AG09309 (cell line): ENCODE data around the gene BAG1.

Experiments used
- DNase-seq: peaks from one replicate; pipeline ENCODE4 v3.0.0-alpha.2; 2010; ENCODE audit warnings: low read depth
- H3K4me3 ChIP-seq: 2 replicates; pipeline ENCODE4 v1.5.1; 2011; ENCODE audit warnings: mild to moderate bottlenecking, low read depth, low read length, moderate library complexity; ENCODE audit not compliant: control insufficient read depth
- TF ChIP-seq, protein P1 (sequence below): IDR thresholded peaks from 2 replicates; pipeline ENCODE4 v1.5.1; 2011; ENCODE audit warnings: mild to moderate bottlenecking, low read depth, low read length, inconsistent platforms; ENCODE audit not compliant: insufficient read depth, control insufficient read depth; ENCODE audit errors: missing control alignments

BAG1 gene

DNA sequence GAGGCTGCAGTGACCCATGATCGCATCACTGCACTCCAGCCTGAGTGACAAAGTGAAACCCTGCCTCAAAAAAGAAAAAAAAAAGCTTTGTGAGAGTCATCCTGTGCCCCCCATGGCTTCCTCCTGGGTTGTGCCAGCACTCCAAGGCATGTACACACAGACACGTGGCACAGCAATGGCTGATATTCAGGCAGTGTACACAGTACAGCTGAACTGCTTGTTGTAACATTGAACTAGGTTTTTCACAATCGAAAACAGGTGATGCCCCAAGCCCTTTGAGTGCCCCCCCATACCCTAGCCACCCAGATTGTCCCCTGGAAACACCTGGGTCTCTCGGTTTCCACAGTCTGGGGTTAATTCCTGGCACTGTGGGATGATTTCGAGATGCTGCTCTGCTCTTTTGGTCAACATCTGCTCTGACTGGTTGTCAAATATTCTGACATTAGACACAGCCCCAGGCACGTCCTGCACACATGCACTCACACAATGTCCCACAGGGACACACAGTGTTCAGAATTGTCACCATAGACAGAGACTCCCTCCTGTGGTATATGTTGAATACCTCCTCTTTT, 15.3 kb downstream of the BAG1 start:
- DNase-seq = no peak
- TF ChIP-seq, protein P1, sequence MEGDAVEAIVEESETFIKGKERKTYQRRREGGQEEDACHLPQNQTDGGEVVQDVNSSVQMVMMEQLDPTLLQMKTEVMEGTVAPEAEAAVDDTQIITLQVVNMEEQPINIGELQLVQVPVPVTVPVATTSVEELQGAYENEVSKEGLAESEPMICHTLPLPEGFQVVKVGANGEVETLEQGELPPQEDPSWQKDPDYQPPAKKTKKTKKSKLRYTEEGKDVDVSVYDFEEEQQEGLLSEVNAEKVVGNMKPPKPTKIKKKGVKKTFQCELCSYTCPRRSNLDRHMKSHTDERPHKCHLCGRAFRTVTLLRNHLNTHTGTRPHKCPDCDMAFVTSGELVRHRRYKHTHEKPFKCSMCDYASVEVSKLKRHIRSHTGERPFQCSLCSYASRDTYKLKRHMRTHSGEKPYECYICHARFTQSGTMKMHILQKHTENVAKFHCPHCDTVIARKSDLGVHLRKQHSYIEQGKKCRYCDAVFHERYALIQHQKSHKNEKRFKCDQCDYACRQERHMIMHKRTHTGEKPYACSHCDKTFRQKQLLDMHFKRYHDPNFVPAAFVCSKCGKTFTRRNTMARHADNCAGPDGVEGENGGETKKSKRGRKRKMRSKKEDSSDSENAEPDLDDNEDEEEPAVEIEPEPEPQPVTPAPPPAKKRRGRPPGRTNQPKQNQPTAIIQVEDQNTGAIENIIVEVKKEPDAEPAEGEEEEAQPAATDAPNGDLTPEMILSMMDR = no peak
- no peak overlapping the region for H3K4me3 ChIP-seq

DNA sequence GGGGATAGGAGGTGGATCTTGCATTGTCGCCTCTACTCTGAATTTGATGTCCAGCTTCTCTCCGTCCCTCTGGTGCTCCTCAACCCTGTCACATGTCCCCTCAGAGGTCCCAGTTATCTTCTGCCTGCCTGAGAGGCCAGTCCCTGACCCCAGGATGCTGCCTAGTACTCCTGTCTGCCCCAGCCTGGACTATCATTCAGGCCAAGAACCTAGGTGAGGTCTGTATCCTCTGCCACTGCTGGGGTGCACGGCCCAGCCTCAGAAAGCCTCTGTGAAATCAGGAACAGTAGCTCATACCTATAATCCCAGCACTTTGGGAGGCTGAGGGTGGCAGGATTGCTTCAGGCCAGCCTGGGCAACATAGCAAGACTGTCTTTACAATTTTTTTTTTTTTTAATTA, 15.9 kb downstream of the BAG1 start:
- TF ChIP-seq, protein P1 = no peak
- no peak overlapping the region for H3K4me3 ChIP-seq
- no peak for DNase-seq

DNA sequence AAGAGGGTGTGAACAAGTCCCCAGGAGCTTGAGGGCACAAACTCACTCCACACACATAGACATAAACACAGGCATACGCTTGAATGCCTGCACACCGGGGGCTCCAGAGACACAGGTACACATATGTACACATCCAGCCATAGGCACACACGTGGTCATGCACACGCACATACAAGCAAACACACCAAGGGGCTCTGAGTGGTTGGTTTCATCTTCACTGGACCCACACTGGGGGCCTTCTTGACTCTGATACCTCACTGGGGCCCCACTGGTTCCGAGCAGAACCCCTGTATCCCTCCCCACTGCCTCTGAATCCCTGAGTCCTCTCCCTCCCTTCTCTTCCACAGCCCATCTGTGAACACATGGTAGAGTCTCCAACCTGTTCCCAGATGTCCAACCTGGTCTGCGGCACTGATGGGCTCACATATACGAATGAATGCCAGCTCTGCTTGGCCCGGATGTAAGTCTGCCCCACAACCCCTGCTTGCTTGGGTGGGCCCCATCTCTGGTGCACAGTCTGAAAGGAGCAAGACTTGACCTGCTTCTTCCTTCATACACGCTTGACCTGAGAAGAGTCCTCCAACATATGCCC, 18.1 kb downstream of the BAG1 start:
- TF ChIP-seq, protein P1 = no peak
- DNase-seq = no peak
- no peak overlapping the region for H3K4me3 ChIP-seq

DNA sequence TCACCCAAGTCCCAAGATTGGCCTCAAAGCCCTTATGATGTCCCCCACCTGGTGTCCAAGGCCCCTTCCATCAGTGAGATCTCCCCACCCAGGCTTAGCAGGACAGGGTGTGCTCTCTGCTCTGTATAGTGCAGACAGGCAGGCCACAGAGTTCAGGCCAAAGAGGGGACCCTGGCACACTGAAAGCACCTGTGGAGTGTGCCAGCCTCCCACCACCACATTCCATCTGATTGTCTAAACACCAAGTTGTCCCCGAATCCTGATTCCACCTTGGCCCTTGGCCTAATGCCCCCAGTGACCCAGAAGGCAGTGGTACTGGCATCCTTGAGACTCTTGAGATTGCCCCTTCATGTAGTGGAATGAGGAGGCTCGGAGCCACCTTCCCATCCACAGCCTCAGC, 19.2 kb downstream of the BAG1 start:
- no peak for DNase-seq
- TF ChIP-seq, protein P1 = no peak
- H3K4me3 ChIP-seq = no peak overlapping the region

DNA sequence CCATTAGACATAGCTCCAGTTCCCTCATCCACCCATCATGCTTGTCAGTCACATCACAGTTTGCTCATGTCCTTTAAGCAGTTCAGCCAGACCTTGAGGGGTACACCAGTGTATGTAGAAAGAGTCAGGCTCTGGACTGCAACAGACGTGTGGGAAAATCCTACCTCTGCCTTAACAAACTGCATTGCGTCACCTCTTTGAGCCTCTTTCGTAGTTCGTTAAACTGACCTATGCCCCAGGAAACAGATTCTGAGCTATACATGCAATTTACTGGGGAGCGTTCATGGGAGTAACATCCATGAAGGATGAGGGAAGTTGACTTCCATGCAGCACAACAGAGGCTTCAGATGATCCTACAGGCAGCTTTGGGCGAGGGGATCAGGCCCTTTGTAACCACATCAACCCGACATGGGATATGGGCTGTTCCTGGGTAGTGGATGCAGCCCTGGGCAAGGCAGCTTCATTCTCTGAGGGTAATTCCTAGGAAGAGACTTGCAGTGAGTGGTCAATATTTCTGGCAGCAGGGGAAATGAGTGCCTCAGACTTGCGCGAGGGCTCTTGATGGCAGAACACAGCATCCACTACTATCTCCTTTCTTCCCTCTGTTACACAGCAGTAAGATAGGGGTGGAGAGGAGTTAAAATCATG, 20.2 kb downstream of the BAG1 start:
- no peak for DNase-seq
- H3K4me3 ChIP-seq = no peak overlapping the region
- TF ChIP-seq, protein P1 = no peak

DNA sequence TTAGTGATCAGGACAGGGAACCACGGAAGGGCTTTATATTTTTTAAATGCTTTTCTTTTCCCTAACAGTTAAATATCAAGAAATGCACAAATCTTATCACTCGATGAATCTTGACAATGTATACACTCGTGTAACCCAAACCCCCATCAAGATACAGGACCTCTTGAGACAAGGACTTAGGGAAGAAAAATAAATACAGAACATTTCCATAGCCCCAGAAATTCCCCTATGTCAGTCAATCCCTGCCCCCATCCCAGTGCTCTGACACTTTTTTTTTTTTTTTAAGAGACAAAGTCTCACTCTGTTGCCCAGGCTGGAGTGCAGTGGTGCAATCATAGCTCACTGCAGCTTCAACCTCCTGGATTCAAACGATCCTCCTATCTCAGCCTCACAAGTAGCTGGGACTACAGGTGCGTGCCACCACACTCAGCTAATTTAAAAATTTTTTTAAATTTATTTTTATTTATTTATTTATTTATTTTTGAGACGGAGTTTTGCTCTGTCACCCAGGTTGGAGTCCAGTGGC, 21.8 kb downstream of the BAG1 start:
- no peak for DNase-seq
- TF ChIP-seq, protein P1 = no peak
- no peak overlapping the region for H3K4me3 ChIP-seq
